GM21786 (cell line): Measurements from ENCODE around the gene RBKS.

Source experiments
- ATAC-seq: cut with Tn5 transposase; IDR thresholded peaks from one replicate; pipeline ENCODE4 v1.9.1; 2021; ENCODE audit not compliant: unreplicated experiment

The RBKS gene

GRCh38 chr2:27738349-27739057, 151.7 kb downstream of the RBKS start:
- no peak for ATAC-seq

DNA sequence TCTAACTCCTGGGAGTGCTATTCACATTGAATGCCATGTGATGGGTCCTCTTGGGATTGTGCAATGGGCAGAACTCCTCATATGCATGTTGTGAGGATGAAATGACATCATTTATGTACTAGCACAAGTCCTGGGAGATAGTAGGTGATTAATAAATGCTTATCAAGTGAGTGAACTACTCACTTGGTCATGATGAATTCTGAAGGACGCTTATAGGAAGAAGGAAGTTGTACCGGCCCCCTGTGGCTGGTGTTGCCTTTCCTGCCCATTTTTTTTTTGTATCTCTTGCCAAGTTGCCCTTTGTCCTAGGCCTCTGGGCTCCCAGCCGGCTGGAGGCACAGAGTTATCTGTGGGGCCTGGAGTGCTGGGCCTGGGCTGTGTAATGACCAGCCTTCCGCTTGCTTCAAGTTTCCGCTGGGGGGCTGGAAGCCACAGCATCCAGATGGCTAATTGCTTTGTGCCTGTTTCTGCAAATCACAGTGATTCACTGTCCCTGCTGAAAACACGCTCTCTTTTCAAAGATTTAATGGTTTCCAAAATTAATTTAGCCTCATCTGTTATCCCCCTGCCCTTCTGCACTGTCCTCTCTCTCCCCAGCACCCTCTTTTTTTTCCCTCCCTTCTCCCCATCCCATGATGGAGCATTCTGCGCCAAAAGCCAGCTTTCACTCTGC, 152.4 kb downstream of the RBKS start:
- no peak for ATAC-seq

DNA sequence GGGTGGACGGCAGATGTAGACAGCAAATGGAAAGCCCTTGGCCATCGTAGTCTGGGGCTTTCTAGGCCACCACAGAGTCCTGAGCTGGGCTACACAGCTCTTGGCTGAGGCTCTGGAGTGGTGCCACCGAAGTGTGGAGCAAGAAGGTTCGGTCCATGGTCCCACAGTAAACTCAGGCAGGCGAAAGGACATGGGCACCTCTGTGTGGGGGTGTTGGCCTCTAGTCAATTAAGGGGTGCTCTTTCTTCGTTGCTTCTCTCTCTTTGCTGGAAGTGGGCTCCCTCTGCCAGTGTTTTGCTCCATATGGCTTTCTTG, 153.3 kb downstream of the RBKS start:
- no peak for ATAC-seq

DNA sequence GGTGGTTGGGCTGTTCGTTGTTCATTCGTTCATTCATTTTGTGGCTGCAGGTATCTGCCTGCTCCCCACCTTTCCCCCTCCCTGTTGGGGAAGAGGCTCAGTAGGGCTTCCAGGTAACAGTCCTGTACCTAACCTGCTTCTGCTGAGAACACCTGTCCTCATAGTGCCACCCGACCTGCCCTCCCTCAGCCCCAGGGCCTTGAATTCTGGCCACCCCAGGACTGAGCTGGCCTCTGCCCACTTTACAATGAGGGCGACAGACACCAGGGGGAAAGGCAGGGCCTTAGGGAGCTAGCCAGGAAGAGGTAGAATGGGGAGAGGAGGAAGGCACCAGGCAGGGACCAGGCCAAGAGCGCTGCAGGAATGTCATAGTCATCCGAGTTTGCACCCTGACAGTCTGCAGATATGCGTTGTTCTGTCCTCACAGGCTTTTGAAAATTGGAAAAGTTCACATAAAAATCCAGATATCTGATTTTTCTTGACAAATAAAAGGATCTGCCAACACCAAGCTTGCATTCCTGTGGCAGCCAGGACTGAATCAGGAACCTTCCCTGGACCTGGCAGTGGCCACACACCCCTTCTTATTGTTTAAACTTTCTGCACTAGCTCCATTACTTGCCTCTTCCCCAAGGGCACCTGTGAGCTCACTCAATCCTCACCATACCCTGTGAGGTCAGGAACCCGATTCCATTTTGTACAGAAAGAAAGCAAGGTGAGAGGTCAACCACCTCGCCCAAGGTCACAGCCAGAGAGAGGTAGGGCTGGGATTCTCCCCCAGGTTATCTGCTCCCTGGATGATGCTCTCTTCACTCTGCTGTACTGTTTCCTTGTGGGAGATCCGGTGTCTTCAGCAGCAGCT, 153.9 kb downstream of the RBKS start:
- ATAC-seq: no peak

DNA sequence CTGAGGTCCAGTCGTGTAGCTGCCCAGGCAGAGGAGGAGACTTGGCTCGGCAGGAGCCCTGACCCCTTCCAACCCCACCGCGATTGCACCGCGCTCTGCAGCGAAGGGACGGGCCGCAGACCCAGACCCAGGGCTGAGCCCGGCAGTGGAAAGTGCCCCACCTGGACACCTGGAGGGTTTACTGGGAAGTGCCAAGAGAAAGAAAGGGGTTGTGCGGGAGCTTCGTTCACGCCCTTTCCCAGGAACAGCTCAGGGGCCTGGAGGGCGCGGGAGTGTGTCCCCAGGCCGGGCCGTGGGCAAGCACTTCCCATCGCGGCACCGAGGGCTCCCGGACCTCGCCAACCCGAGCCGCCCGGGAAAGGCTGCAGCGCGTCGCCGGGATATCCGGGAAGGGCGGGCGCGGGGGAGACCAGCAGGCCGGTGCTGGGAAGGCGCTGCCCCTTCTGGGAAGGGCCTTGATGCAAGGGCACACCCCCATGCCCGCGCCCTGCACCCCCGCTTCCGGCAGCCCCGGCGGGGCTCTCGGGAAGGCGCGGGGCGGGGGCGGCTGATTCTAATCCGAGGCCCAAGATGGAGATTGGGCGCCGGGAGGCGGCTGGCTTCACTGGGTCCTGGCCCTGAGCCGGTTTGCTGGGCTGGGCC, 154.8 kb downstream of the RBKS start:
- no peak for ATAC-seq

- no peak for ATAC-seq
Observed at GRCh38 chr2:27734305-27734704, 155.9 kb downstream of the RBKS start.
